EL (cell line): Measurements from ENCODE around the gene LCN1.
"Not testable (repeated sequence)": the region's sequence is repeated elsewhere in the genome, so short reads cannot be mapped to it uniquely, and the experiment has no call there.

Experiments used
- DNase-seq: peaks from one replicate; pipeline ENCODE4 v3.0.0-alpha.2; 2016

Gene LCN1

DNA sequence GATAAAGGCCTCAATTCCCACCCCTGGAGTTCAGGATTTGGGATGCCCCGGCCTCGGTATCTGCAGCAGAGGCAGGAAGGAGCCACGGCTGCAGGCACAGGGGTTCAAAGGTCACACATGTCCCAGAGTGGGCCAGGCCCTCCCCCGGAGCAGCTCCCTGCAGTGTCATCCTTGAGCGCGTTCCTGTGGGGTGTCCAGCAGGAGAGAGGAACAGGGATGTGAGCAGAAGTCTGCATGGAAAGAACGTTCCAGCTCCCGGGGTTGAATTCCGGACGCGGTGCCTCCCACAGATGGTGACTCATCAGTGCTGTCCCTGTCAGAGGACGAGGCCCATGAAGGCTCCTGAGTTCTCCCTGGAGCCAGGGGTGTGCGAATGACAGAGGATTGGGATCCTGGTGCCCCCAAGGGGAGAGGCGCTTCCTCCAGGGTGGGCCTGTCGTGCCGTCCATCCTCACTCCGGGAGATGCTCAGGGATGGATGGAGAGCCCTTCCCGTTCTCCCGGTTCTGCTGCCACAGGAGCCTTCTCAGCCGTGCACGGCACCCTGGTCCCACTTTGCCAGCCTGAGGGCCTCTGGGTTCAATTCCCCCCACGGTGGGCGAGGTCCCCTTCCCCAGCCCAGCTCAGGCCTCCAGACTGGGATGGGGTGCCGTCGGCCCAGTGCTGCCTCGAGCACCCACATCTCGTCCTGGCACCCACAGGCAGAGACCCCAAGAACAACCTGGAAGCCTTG, 3.1 kb downstream of the LCN1 start:
- peak; percentile 34 for DNase-seq

GRCh38 chr9:135525241-135526088, 4.2 kb downstream of the LCN1 start:
- DNase-seq = no peak

DNA sequence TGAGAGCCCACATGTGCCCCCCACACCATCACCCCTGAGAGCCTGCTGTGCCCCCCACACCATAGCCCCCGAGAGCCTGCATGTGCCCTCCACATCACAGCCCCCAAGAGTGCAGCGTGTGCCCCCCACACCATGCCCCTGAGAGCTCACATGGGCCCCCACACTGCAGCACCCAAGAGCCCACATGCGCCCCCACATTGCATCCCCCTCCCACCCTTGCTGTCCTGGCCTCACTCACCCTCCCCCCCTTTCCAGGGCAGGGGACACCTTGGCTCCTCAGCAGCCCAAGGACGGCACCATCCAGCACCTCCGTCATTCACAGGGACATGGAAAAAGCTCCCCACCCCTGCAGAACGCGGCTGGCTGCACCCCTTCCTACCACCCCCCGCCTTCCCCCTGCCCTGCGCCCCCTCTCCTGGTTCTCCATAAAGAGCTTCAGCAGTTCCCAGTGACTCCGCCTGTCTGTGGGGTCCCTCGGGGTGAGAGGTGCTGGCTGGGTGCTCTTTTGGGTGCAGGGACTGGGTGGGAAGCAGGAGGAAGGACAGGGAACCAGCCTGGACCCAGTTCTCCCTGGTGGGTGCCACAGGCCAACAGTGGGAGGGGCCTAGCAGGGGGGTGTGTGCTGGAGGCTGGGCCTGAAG, 5.0 kb downstream of the LCN1 start:
- DNase-seq = no peak

GRCh38 chr9:135526730-135527571, 5.7 kb downstream of the LCN1 start:
- DNase-seq = no peak

DNA sequence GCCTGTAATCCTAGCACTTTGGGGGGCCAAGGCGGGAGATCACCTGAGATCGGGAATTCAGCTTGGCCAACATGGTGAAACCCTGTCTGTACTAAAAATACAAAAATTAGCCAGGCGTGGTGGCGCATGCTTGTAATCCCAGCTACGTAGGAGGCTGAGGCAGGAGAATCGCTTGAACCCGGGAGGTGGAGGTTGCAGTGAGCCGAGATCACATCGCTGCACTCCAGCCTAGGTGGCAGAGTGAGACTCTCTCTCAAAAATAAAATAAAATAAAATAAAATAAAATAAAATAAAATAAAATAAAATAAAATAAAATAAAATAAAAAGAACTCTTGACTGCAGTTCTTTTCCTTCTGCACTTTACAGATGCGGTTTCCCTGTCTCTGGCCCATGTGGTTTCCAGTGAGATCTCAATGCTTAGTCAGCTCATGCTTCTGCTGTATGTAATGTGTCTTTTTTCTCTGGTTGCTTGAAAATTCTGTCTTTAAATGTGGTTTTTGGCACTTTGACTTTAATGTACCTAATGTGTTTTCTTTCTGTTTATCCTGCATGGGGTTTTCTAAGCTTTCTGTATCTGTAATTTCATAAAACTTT, 7.7 kb downstream of the LCN1 start:
- DNase-seq = not testable (repeated sequence)

DNA sequence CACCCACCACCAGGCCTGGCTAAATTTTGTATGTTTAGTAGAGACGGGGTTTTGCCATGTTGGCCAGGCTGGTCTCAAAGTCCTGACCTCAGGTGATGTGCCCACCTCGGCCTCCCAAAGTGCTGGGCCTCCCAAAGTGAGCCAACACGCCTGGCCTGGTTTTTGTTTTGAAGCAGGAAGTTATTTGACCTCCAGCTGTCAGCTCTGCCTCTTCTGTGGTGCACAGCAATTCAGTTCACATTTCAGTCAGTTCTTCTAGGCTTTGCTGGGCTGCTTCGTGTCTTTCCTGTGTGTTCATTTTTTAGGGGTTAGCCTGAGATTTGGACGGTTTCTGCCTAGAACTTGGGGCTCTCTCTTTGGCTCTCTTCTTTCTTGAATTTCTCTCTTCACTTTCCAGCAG, 8.9 kb downstream of the LCN1 start:
- DNase-seq = no peak

- no peak for DNase-seq
These were observed 9.9 kb downstream of the LCN1 start for GRCh38 chr9:135531096-135531495.

- no peak for DNase-seq
These were observed 11.9 kb downstream of the LCN1 start for GRCh38 chr9:135533113-135533512.

GRCh38 chr9:135533674-135534073, 12.4 kb downstream of the LCN1 start:
- DNase-seq = no peak

DNA sequence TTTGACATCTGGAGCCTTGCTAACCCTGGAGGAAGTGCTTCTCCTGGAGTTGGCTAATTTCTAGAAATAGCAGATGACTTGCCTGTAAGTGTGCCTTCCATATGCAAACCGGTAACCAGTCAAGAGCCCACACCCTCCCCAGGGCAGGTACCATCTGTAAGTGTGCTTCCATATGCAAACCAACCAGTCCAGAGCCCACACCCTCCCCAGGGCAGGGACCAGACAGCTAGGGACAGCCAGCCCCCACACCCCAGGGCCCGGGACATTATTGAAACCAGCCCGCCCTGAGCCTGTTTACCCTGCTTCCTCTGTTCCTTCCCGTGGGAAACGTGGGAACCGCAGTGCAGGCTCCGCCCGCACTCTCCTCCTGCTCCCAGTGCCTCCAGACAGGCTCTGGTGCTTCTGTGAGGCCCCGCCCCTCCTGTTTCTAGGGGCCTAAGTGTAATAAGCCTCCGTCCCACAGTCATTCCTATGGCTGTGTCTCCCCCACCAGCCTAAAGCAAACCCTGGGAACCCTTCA, 13.0 kb downstream of the LCN1 start:
- DNase-seq = not testable (repeated sequence)

GRCh38 chr9:135534826-135535225, 13.6 kb downstream of the LCN1 start:
- DNase-seq = not testable (repeated sequence)

DNA sequence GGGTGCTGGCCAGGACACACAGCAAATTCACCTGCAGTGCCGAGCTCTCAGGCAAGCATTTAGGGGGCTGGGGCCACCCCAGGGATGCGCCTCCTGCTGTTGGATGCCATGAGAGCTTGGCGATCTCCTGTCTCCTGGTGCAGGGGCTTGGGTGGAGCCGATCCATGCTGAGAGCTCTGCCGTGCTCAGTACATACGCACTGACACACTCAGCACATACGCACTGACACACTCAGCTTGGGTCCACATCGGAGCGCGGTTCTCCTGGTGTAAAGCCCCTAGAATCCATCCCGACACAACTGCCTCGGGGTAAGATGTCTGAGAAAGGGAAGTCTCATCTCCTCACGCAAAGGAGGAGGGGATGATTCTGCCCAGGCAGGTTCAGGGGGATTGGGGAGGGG, 14.4 kb downstream of the LCN1 start:
- DNase-seq = not testable (repeated sequence)

DNA sequence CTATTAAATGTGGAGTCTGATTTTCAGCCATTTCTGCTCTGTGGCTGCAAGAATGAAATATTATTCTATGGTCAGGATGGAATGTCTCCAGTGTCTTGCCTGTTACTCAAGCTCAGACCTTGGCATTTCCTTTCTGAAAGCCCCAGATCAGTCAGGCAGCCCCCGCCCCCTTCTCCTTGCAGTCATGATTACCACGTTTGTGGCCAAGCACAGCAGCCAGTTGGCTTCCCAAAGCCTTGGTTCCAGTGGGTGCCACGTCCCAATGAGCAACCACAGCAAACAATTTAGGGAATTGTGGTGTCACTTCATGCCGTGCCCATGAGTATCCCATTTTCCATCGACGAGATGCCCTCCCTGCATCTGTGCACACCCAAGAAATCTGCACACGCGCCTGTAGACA, 15.0 kb downstream of the LCN1 start:
- peak; percentile 25 for DNase-seq

DNA sequence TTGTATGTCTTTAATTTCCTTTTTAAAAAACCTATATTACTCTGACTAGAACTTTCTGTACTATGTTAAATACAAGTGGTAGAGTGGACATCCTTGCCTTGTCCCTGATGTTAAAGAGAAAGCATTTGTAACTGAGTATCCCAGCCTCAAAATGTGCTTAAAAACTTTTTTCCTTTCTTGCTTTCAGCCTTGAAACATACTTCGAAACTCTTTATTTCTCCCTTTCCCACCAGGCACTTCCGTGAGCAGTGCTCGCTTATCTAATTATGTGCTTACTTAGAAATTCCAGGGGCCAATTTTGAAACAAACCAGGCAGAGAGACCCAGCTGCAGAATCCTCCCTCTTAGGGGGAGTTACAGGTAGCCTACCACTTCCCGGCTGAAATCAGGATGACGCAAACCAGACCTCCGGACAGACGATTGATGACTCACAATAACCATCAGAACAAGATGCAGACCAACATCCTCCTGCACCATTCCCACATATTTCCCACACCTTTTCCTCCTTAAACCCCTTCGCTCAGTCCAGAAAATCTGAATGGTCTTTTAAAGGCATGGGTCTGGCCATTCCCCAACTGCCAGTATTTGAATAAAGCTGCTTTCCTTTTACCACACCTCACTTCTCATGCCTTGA, 22.1 kb downstream of the LCN1 start:
- DNase-seq = peak; percentile 22

GRCh38 chr9:135544981-135545635, 23.9 kb downstream of the LCN1 start:
- DNase-seq = no peak

GRCh38 chr9:135545646-135546176, 24.5 kb downstream of the LCN1 start, which contains the start of gene OBP2A:
Gene OBP2A (plus strand): TSS chr9:135546126. CDS start chr9:135546181, 55 bp downstream.
- not testable (repeated sequence) for DNase-seq

DNA sequence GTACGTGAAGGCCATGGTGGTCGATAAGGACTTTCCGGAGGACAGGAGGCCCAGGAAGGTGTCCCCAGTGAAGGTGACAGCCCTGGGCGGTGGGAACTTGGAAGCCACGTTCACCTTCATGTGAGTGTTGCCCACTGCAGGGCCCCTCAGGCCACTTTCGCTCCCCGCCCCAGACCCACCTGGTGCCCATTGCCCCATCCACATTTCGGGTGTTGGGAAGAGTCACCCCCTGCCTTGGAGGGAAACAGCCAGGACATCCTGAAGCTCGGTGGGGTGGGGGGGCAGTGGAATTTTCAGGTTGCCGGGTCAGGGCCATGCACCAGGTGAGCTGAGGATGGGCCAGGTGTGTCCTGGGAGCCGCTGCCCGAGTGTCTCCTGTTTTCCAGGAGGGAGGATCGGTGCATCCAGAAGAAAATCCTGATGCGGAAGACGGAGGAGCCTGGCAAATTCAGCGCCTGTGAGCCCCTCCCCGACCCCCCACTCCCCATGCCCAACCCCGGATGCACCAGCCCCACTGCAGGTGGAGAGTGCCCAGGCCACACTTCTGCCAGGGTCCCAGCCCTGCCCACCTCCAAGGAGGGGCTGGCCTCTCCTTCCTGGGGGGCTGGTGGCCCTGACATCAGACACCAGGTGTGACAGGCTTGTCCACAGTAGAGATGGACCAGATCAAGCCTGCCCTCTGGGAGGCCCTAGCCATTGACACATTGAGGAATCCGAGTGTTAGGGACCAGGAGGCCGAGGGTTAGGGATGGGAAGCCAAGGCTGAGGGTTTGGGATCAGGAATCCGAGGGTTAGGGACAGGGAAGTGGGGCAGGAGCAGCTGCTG, 25.8 kb downstream of the LCN1 start:
- not testable (repeated sequence) for DNase-seq

GRCh38 chr9:135547756-135548736, 26.8 kb downstream of the LCN1 start:
- no peak for DNase-seq
